ENCODE results near the gene STARD5.

The STARD5 gene

DNA sequence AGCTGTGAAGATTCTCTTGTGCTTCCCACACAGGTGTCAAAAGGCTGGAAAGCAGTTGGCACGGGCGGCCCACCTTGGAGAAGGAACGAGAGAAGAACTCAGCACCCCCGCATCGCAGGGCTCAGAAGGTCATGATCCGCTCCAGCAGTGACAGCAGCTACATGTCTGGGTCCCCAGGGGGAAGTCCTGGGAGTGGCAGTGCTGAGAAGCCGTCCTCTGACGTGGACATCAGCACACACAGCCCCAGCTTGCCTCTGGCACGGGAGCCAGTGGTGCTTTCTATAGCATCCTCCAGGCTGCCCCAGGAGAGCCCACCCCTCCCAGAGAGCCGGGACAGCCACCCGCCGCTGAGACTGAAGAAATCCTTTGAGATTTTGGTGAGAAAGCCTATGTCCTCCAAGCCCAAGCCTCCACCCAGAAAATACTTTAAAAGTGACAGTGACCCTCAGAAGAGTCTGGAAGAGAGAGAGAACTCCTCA, 31.4 kb downstream of the STARD5 start:
- DNase-seq (ENCODE audit: low spot score): peak; percentile 82

DNA sequence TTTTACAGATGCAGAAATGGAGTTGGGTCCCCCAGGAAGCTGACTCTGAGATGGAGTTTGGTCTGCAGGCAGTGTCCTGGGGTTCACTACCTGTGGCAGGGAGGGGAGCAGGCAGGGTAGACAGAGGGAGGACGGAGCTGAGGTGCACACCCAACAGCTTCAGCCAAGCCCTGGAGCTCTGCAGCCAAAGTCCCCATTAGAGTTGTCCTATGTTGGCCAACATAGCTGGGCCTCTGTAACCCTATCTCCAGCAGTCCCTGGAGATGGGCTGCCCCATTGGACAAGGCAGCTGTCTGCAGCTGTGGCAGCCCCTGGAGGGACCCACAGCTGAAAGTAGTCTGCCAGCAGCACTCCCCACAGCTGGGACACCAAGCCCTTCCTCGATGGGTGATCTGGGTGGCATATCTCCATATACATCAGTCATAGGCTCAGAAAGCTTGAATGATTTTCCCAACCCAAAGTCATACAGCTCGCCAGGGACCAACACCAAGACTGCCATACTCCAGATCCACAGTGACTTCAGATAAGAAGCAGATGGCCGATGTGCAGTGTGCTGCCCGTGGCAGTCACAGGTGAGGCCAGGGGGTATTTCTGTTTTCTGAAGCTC, 31.9 kb downstream of the STARD5 start:
- DNase-seq (ENCODE audit: low spot score): peak; percentile 59

DNA sequence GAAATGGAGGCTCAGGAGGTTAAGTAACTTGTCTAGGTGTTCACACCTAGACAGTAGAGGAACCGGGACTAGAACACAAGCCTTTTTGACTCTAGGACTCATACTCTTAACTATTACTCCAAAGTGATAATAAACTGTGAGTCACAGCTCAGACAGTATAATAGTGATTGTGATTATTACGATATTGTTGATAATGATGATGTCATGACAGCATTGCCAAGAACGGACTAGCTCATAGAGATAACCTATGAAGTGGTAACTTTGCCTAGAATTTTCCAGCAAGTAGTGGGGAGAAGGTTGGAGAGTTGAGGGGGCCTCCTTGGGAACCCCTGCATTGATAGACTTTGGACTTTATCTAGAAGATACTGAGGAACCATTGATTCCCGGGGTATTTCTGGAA, 34.0 kb downstream of the STARD5 start:
- DNase-seq (ENCODE audit: low spot score): no peak

DNA sequence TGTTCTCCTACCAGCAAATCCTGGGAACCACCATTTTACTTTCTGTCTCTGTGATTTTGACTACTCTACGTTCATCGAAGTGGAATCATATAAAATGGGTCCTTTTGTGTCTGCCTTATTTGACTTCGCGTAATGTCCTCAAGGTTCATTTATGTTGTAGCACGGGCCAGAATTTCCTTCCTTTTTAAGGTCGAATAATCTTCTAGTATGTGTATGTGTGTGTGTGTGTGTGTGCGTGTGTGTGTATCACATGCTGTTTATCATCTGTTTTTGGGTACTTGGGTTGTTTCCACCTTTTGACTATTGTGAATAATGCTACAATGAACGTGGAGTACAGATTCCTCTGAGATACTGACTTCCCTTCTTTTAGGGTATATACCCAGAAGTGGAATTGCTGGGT, 35.3 kb downstream of the STARD5 start:
- DNase-seq (ENCODE audit: low spot score): no peak

DNA sequence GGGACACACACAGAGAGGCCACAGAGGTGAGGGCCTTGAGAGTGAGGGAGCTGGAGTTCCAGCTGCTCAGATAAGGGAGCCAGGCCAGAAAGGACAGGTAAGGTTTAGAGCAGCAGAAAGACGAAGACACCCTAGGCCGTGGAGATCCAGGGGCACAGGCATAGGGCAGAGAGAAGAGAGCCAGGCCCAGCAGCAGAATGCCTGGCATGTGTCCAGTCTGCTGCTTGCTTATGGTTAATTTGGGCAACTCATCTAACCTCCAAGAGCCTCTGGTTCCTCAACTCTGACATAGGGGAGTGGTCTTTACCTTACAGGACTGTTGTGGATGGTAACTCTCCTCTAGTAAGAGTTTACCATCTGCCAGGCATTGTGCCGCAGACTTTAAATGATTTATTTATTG, 35.9 kb downstream of the STARD5 start:
- DNase-seq (ENCODE audit: low spot score): no peak

DNA sequence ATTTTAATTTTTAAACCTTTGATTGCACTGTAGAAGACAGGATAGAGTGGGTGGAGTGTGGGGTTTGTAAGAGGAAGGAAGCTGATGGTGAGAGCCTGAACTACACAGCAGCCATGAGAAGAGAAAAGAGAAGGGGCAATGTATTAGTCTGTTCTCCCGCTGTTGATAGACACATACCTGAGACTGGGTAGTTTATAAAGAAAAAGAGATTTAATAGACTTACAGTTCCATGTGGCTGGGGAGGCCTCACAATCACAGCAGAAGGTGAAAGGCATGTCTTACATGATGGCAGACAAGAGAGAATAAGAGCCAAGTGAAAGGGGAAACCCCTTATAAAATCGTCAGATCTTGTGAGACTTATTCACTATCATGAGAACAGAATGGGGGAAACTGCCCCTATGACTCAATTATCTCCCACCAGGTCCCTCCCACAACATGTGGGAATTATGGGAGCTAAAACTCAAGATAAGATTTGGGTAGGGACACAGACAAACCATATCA, 37.3 kb downstream of the STARD5 start:
- DNase-seq (ENCODE audit: low spot score): peak; percentile 32

DNA sequence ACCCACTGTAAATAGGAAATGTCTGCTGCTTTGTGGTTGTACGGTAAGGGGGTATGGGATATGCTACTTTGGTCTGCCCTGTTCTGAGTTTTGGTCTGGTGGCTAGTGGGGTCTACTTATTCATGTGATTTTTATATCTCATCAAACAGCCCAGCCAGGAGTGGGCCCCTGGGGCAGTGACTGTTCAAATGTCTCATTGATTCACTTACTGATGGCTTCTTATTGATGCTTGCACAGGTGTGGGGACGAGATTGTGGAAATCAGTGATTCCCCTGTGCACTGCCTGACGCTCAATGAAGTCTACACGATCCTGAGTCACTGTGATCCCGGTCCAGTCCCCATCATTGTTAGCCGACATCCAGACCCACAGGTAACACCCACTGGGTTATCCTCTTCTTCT, 38.5 kb downstream of the STARD5 start:
- no peak for DNase-seq (ENCODE audit: low spot score)

DNA sequence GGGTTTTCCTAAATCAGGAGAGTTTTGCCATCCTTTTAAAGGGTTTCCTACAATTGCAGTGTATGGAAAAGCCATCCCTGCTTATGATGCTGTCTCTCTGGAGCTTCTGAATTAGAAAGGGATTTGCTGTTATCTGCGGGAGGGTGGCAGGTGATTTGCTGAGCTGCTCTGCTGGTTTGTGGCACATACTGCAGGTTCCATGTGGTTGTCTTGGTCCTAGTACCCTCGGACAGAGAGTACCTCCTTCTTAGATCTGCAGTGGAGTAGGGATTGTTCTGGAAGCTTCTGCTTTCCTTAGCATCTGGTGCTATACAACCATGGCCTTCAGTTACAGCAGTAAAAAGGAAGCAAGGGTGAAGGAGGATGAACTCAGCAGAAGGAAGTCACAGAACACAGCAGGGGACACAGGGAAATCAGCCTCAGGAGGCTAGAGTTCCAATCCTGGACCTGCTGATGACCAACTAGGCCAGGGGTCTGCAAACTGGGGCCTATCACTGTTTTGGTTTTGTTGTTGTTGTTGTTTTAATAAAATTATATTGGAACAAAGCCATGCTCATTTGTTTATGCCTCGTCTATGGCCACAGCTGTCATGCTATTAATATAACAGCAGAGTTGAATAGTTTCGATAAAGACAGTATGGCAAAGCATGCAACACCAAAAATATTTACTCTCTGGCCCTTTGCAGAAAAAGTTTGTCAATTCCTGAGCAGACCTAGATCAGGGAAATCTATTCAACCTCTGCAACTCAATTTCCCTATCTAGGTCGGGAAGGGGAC, 39.5 kb downstream of the STARD5 start:
- DNase-seq (ENCODE audit: low spot score): peak; percentile 55

DNA sequence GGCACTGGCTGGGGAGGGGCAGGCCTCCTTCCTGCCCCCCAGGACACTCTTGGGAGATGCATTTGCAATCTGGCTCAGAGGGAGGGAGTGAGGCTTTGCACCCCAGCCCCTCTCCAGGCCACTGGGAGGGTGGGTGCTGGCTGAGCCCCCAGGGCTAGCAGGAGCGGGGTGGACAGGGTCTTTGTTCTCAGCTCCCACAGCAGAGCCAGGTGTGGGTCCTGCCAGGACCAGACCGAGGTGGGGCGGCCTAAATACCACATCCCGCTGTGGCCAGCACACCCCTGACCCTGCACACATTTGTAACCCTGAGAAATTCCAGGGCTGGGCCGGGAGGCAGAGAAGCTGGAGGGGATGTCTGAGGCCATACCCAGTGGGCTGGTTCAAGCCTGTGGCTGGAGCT, 41.0 kb downstream of the STARD5 start:
- DNase-seq (ENCODE audit: low spot score): no peak

DNA sequence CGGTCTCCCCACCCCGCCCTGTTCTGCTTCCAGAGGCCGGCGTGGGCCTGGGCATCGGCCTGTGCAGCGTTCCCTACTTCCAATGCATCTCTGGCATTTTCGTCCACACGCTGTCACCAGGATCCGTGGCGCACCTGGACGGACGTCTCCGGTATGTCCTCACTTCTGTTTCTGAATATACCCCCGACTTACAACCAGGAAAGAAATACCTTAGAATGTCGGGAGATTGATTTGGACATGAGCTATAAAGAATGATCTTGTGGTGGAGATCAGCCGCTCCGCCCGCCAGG, 41.4 kb downstream of the STARD5 start:
- no peak for DNase-seq (ENCODE audit: low spot score)

DNA sequence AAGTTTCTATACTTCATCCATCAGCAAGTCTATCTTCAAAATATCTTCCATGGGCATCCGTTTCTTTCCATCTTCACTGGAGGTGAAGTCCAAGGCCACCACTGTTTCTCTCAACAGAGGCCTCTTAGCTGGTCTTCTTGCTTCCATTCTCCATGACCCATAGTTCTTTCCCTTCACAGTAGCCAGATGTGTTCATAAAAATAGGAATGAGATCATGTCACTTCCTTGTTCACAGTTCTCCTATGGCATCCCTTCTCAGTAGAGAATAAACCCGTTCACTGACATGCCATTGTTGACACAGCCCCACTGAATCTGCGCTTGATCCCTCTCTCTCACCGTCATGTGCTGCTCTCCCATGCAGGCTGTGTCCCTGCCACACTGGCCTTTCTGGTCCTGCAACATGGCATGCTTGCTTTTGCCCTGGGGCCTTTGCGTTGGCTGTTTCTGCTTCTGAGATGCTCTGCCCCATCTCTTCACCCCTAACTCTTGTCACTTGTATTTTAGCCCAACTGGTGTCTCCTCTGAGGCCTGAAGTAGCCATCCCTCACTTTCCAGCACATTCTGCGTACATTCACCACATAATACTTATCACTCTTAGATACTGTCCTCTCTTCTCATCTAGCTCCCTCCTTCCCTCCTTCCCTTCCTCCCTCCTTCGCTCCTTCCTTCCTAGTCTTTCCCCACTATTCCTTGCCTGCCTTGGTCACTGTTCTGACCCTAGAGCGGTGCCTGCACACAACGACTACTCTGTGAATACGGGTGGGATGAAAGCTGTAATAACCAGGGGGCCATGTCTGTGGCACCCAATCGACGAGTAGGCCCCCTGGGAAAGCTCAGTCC, 42.0 kb downstream of the STARD5 start:
- no peak for DNase-seq (ENCODE audit: low spot score)

DNA sequence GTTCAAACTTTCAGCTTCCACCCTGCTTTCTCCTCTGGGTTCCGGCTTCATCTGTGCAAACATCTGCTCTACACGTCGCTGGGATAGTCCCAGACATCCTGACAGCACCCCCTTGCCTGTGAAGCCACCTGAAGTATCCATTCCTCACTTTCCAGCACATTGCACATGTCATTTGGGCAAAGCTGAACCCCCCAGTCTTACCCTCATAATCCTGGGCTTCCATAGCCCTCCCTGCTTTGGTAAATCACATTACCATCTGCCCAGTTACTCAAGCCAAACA, 42.5 kb downstream of the STARD5 start:
- no peak for DNase-seq (ENCODE audit: low spot score)

DNA sequence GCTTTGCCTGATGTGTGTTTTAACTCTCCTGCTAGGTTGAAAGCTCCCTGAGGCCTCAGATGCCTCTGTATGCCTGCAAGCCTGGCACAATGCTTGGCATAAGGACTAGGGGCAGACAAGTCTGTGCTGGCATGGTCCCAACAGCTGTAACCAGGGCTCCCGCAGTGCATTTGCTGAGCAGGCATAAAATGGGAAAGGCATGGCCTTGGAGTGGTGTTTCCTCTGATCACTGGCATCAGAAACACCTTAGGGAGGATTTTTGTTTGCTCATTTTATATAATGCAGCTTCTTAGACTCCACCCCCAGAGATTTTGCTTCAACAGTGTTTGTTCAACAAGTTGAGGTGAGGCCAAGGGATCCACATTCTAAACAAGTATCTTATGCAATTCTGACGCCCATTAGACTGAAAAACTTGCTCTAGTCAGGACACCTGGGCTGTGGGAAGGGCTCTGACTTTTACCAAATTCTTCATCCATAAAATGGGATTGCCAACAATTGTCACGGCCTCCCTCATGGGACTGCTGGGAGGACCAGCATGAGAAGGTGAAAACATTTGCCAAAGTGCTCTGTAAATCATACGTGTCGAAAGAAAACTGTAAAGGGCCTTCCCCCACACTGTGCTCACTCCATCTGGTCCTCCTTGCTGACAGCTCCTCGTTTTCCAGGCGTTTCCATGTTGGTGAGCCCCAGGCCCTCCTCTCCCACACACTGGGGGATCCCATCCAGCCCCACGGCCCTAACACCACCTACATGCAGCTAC, 43.1 kb downstream of the STARD5 start:
- no peak for DNase-seq (ENCODE audit: low spot score)

DNA sequence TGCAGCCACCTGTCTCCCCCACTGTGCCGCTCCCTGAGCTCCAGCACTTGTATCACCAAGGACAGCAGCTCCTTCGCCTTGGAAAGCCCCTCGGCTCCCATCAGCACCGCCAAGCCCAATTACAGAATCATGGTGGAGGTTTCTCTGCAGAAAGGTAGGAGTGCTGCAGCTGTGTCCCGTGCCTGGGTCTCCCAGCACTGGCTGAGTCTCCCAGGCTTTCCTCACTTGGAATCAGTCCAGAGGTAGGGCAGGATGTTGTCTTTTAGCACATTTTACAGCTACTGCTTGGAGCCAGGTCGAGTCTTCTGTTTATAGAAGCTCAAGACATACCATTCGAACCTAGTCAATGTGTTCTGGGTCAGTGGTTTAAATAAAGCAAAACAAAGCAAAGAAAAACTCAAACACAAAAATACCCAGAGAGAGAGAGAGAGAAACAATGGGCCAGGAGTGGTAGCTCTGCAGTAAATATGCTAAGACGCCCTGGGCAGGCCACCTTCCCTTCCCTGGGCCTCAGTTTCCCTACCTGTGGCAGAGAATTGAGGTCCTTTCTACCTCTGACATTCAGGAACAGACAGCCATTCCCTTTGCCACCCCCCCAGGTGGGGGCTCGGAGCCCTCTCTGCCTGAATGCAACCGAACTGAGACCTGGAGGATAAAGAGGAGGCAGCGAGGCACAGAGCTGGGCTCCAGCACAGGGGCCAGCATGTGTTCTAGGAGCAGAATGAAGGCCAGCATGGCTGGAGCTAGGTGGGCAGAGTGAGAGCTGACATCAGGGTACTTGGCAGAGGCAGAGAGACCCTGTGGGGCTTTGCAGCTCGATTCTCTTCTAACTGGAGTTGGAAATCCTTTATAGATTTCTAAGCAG, 44.1 kb downstream of the STARD5 start:
- DNase-seq (ENCODE audit: low spot score): no peak

DNA sequence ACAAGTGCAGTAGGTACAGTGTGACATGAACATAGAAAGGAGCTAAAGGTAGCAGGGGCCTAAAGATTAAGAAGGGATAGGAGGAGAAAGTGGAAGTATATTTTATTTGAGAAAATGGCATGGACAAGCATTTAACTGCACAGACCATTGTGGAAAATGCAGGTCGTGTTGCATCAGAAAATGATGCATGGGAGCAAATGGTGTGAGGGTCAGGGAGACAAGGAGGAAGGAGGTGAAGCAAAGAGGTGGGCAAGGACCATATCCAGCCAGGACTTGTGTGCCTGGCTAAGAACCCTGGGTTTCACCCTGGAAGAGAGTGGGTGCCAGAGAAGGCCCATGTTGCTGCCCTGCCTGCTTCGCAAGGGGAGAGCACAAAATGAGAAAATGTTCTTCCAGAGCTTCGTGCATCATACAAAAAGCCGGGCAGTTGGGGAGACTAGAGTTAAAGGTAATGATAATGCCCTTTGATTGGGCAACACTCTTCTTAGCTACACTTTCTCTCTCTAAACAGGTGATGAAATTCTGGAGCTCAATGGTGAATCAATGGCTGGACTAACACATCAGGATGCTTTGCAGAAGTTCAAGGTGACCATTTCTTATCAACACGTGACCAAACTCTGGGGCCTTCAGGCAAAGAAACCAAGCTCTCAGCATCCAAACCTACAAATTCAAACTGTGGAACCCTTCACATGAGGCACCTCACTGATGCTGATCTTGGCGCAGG, 45.5 kb downstream of the STARD5 start:
- DNase-seq (ENCODE audit: low spot score): no peak

DNA sequence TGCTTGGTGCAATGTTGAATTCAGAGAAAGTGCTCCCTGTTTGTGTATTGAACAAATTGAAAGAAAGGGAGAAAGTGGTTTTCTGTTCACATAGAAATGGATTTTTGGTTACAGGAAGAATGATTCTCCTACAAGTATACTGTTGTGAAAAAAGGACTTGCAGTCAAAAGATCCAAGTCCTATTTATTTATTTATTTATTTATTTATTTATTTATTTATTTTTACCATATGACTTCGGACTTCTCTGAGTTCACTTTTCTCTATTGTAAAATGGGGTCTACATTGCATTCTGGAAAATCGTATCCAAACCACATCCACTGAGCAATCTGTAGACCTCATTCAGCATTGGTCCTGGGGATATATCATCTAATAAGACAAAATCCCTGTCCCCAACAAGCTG, 46.1 kb downstream of the STARD5 start:
- DNase-seq (ENCODE audit: low spot score): no peak

DNA sequence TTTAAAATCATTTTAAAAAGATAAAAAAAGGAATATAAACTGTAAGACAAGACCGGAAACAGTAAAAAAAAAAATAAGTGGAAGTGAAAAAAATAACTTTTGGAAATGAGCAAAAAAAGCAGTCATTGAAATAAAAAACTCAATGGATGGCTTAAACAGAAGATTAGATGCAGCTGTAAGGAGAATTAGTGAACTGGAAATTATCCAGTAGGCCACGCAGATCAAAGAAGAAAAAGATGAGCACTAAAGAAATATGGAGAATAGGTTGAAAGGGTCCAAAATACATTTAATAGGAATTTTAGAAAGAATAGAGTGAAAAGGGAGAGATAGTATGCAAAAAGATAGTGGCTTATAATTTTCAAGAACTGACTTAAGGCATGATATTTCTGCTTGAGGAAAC, 47.0 kb downstream of the STARD5 start:
- DNase-seq (ENCODE audit: low spot score): no peak

DNA sequence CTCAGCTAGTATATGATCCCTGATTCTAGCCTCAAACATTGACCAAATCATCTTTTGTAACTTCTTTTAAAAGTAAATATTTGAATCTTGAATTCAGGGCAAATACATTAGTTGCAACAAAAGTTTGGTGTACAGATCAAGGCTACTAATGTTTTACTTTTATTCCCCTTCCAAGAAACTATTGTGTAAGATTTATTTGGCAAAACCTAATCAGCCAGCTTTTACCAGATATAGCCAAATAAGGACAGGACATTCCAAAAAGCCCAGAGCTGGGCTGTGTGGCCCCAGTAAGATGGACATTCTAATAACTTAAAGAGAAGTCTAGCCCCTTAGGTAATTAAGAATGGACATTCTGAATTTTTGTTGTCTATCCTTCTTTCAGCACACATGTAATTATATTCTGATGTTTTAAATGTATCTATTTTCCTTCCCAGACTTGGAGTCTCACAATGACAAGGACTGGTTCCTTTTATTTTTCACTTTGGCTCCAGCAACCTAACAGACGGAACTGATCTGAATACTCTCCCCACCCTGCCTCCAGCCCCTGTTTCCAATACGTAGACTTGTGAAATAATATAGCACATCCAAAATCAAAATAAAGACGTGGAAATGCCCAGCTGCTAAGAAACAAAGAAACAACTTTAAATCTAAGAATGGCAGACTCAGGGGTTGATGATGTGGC, 48.1 kb downstream of the STARD5 start:
- no peak for DNase-seq (ENCODE audit: low spot score)

DNA sequence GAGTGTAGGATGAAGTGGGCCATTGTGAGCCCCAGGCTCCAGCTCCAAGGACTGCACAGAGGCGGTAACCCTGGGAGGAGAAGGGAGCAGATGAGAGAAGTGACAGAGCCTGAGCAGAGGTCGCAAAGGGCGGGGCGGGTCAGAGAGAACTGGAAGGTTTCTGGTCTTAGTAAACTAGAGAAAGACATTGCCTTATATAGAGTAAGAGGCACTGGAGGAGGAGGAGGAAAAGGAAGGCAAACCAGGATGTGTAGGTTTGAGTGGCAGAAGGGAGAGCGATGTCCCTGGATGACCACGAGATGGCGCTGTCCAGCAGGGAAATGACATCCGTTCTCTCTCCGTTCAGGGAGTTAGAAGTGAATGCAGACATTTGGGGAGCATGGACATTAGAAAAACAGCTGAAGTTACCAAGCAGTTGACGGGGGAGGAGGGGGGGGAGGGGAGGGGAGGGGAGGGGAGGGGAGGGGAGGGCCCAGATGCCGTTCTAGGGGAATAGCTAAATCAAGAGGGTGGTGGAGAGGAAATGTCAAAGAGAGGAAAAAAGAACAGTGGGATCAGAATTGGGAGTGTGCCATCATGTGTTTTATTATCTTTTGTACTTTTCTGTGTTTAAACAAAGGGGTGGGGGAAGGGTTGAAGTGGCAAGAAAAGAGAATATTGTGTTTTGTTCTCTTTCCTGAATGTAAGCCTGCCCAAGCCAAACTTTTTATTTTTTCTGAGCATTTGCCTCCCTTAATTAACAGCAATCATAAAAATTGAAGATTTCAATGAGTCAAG, 48.8 kb downstream of the STARD5 start:
- peak; percentile 85 for DNase-seq (ENCODE audit: low spot score)

All from NAMALWA (cell line).